Stimulated activated naive CD4-positive, alpha-beta T cell (primary cell): ENCODE measurements around the gene DACT3.
A peak's percentile ranks its signal among the peaks of the same experiment; 100 is the strongest.

ENCODE experiments used
- DNase-seq, 6 experiments: peaks; one replicate each; lab custom pipeline; 2025; lab: John Stamatoyannopoulos, UW

DACT3 gene

DNA sequence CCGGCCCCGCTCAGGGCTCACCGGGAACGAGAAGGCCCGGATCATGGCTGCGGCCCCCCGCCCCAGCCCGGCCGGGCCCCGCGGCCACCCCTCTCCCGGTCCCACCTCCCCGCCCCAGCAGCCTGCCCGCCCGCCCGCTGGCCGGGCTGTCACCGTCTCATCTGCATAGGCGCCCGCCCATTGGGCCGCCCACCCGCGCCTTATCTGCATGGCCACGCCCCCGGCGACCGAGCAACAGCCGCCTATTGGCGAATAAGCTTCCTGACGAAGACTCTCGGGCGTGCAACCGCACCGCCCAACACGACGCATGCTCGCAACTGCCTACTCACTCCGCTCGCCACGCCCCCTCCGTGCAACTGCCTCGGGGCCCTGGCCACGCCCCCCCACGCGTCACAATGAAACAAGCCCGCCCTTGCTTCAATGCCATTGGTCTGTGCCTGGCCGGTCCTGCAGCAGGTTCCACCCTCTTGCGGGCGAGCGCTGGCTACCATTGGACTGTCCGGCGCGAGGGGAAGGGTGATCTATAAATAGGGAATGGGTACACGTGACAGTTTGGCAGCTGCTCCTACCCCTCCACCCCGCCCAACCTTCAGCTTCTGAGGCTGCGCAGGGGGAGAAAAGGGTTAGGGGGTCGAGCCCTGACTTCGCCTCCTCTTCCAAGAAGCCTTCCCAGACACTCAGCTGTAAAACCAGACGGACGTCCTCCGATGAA, at the start of gene DACT3:
DACT3 (minus strand) TSS at position 163 of the 712 bp plus-strand sequence; CDS start at position 45, 118 bp downstream.
- DNase-seq = peak; percentile 97 to 100 (median 99)

GRCh38 chr19:46710687-46711086, 49.7 kb upstream of the DACT3 start:
- peak in 2 of 6 experiments; percentile 5 to 6 for DNase-seq

DNA sequence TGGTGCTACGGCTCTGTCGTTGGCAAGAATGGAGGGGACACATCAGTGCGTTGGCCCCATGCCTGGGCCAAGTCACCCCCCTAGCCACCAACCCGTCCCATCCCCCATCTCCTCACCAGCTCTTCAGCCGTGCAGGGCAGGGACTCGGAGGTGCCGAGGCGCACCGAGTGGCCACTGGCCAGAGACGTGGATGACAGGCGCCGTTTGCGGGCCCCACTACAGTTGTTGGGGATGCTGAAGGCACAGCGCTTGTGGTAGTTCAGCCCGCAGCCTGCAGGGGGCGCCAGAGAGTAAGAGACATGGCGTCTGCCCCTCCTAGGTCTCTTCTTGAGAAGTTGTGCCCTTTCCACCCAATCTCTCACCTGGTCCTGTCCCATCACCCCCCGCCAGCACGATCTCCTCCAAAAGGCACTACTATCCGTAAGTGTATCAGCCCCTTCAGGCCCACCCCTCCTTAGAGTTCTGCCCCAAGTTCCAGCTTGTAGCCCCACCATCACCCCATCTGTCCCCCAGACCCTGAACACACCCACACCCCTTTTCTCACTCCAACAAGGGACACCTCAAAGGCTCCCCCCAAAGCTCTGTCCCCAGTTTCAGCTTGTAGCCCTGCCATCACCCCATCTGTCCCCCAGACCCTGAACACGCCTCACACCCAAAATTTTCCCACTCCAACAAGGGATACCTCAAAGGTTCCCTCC, 43.5 kb upstream of the DACT3 start:
- peak; percentile 52 to 91 (median 81) for DNase-seq

DNA sequence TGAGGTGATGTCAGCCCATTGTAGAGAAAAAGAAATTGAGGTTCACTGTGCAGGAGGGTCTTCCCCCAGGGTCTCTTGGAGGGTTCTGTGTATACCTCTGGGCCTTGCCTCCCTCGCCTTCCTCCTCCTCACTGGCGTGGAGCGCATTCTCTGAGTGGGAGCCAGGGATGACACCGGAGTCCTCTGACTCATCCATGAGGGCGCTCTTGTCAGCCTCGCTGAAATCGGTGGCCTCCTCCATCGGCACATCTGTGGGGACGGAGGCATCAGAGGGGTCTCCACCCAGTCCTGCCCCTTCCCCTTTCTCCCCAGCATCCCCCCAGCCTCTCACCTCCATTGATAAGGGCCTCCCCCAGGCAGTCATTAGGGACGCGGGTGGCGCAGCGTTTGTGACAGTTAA, 39.7 kb upstream of the DACT3 start:
- DNase-seq = no peak

DNA sequence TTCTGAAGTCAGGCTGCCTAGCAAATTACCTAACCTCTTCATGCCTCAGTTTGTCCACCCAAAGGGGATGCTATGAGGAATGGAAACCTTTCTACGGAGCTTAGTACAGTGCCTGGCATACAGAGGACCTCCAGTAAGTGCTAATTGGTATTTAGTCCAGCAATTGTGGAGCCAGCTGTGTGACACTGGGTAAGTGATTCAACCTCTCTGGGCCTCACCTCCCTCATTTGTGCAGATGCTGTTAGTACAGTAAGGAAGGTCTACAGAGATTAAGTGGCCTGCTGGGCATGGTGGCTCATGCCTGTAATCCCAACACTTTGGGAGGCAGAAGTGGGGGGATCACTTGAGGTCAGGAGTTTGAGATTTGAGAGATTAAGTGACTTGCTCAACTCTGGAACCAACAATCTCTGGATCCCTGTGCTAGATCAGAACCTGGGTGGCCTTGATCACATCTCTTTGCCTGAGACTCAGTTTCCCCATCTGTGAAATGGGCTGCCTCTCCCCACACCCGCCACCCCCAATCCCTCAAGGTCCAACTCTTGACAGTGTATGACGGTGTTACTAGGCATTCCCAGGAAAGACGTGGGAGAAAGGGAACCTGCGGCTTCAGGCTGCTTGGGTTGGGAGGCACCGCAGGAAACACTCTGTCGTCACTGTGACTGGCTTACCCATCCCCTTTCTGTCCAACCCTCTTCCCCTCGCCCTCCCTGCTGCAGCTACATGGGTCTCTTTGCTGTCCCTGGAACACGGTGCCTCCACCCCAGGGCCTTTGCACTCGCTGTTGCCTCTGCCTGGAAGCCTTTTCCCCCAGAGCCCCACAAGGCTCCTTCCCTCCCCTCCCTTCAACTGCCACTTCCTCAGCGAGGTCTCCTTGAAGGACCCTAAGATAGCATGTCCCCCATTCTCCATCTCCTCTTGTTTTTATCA, 37.7 kb upstream of the DACT3 start:
- no peak for DNase-seq

DNA sequence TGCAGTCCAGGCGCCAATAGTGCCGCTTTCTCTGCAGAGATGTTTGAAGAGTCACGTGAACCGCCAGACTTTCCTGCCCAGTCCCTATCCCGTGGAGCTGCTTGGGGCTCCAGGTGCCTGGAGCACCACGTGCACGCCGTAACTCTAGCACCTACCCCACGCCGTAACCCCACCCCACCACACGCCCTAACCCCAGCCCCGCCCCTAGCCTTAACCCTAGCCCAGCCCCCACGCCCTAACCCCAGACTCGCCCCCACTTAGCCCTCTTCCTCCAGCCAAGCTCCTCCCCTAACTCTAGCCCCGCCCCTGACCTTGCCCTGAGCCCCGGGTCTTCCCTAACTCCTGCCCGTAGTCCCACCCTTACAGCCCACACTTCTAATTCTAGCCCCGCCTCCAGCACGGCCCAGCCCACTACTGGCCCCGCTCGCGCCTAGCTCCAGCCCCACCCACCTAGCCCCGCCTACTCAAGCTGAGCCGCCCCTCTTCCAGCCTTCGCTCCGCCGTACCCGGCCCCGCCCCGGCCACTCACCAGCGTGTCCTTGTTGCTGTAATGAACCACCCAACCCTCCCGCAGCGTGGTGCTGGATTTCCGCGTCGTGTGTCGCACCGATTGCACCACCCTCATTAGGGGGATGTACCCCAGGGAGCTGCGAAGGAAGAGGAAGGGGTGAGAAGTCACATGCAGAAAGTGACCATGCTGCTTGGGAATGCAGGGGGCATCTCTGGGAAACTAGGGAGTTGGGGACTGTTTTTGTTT, 36.4 kb upstream of the DACT3 start:
- no peak for DNase-seq

GRCh38 chr19:46696866-46697203, 35.9 kb upstream of the DACT3 start:
- no peak for DNase-seq

DNA sequence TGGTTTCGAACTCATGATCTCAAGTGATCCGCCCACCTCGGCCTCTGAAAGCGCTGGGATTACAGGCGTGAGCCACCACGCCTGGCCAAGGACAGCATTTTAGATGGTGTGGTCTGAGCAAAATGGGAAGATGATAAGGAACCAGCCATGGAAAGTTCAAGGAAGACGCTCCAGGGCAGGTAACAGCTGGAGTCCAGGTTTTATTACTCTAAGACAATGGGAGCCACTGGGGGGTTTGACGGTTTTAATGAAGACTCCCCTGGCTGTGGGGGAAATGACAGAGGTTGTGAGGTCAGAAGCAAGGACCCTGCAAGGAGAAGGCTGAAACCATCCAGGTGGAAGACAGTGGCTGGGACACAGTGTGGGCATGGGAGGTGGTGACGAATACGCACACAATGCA, 35.1 kb upstream of the DACT3 start:
- DNase-seq = no peak

- no peak for DNase-seq
Observed at GRCh38 chr19:46693760-46694159, 32.8 kb upstream of the DACT3 start.

DNA sequence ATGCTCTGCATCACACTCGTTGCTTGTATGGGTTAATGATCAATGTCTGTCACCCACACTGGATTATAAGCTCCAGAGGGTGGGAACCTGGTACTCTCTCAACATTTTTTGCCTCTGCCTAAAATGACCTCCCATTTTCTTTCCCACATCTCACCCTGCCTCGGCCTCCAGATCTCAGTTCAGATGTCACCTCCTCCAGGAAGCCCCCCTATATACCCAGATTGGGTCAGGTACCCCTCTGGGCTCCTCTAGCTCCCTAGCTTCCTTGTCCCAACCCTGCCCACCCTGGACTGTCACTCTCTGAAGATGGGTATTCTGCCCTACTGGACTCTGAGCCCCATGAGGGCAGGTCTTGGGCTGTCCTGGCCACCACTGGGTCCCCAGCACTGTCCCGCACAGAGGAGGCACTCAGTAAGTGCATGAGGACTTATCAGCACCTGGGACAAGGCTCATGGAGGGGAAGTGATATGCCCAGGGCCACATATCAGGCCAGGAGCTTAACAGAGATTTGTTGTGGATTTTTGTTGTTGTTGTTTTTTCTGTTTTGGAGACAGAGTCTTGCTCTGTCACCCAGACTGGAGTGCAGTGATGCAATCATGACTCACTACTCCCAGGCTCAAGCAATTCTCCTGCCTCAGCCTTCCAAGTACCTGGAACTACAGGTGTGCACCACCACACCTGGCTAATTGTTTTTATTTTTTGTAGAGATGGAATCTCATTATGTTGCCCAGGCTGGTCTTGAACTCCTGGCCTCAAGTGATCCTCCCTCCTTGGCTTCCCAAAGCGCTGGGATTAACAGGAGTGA, 32.1 kb upstream of the DACT3 start:
- no peak for DNase-seq

- no peak for DNase-seq
Observed at GRCh38 chr19:46691948-46692347, 31.0 kb upstream of the DACT3 start.

DNA sequence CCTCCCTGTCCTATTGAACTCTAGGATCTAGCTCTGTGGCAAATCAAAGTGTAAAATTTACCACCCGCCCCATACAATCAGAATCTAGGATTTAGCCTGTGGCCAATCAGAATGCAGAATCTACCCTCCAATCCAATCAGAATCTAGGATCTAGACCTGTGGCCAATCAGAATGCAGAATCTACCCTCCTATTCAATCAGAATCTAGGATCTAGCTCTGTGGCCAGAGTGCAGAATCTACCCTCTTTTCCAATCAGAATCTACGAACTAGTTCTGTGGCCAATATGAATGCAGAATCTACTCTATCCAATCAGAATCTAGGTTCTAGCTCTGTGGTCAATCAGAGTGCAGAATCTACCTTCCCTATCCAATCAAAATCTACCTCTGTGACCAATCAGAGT, 30.1 kb upstream of the DACT3 start:
- no peak for DNase-seq

DNA sequence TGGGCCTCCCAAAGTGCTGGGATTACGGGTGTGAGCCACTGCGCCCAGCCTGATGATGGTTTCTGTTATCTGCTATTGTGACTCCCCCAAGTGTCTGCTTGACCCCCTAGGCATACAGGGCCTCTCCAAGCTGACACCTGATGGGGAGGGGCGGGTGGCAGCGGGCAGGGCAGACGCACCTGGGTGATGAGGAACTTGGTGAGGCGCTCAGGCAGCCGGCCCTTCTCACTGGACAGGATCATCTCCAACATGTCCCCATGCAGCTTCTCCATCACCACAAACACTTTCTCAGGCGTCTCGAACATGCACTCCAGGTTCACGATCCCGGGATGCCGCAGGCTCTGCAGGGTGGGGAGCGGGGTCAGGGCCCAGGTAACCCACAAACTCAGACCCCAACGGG, 28.4 kb upstream of the DACT3 start:
- DNase-seq = no peak

- DNase-seq = no peak
Observed at GRCh38 chr19:46687438-46688145, 26.6 kb upstream of the DACT3 start.

DNA sequence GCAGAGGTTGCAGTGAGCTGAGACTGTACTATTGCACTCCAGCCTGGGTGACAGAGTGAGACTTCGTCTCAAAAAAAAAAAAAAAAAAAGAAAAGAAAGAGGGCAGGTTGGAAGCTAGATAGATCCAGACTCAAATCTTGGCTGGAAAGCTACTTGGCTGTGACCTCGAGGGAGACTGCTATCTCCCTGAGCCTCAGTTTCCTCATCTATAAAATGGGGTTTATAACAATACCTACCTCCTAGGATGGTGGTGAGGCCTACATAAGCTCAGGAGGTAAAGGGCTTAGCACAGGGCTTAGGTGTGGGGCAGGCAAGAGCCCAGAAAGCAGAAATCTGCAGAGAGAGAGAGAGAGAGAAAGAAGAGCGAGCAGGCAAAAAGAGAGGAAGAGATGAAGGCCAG, 24.2 kb upstream of the DACT3 start:
- no peak for DNase-seq

- peak; percentile 29 to 66 (median 60) for DNase-seq
Observed at GRCh38 chr19:46678110-46678732, 17.2 kb upstream of the DACT3 start.

- DNase-seq = no peak
Observed at GRCh38 chr19:46674416-46675178, 13.6 kb upstream of the DACT3 start.

DNA sequence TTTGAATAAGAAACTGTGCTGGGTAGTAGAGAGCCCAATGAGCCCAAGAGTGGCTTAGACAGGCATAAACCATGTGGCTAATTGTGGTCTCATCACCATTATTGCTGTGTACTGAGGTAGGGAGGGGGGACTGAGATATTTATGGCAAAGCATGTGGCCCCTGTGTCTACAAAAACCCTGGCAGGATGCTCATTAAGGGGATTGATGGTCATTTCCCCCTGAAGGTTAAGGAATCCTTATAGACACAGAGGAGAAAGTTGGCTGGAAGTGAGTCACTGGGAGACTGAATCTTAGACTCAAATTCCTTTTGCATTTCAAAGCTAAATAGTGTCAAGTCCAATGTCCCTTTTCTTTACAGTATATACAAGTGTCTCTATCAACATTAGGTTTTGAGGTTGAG, 9.8 kb upstream of the DACT3 start:
- no peak for DNase-seq

GRCh38 chr19:46668662-46669061, 7.7 kb upstream of the DACT3 start:
- DNase-seq = no peak
